ENCODE data around the gene HUWE1.

HUWE1 gene

DNA sequence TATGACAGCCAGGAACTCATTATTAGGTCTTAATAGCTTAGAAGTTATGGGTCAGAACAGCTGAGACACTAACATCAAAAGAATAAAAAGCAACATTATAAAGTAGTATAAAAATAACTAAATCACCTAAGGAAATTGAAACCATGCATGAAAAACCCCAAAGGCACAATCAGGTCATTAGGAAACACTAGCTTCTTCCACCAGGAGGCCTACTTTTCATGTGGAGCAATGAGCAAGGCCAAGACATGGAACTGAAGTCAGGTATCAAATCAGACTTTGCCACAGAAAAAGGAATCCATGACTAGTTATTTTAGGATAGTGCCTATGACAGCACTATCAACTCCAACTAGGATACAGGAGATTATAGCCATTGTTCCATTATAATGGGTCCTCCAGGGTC lies 7.9 kb downstream of the HUWE1 start:
- TF ChIP-seq, protein P1, sequence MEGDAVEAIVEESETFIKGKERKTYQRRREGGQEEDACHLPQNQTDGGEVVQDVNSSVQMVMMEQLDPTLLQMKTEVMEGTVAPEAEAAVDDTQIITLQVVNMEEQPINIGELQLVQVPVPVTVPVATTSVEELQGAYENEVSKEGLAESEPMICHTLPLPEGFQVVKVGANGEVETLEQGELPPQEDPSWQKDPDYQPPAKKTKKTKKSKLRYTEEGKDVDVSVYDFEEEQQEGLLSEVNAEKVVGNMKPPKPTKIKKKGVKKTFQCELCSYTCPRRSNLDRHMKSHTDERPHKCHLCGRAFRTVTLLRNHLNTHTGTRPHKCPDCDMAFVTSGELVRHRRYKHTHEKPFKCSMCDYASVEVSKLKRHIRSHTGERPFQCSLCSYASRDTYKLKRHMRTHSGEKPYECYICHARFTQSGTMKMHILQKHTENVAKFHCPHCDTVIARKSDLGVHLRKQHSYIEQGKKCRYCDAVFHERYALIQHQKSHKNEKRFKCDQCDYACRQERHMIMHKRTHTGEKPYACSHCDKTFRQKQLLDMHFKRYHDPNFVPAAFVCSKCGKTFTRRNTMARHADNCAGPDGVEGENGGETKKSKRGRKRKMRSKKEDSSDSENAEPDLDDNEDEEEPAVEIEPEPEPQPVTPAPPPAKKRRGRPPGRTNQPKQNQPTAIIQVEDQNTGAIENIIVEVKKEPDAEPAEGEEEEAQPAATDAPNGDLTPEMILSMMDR (conservative IDR thresholded peaks at IDR 0.05; ENCODE audit: low read depth, low read length) = no peak
- Histone ChIP-seq H2AFZ (ENCODE audit: low read depth) (no peak overlapping the region), H3K27me3 (ENCODE audit: insufficient read depth, low read depth) (no peaks in the 10 kb centered on the region), H3K27ac (no peak overlapping the region), H3K79me2 (ENCODE audit: insufficient read depth, low read depth) (peaks cover 97% of the 10 kb centered on the region), H3K9ac (no peak overlapping the region), H3K4me3 (IDR thresholded peaks at IDR 0.05; ENCODE audit: insufficient read depth, low read depth, low read length) (no peak overlapping the region), H4K20me1 (ENCODE audit: insufficient read depth) (no peaks in the 10 kb centered on the region; the same call in 1 of the 2 replicates), H3K4me1 (ENCODE audit: low read depth, poor library complexity, severe bottlenecking) (peaks cover 42% of the 10 kb centered on the region), H3K4me2 (no peak overlapping the region), H3K36me3 (ENCODE audit: insufficient read depth) (no peaks in the 10 kb centered on the region)

DNA sequence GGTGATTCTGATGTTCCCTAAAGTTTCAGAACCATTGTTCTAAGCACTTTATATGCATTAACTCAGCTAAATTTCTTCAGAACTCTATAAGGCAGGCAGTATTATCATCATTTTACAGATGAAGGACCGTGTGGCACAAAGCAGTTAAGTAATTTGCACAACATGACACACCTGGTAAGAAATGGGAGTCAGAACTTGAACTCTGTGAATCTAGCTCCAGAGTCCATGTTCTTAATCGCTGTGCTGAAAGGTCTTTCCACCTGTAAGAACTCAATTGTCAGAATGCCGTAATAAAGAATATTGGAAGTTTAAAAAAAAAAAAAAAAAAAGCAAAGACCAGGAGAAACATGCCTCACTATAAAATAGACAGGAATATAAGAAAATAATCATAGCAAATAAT lies 9.2 kb downstream of the HUWE1 start:
- Histone ChIP-seq H3K36me3 (ENCODE audit: insufficient read depth) (no peaks in the 10 kb centered on the region), H3K4me2 (no peak overlapping the region), H3K27ac (no peak overlapping the region), H3K9ac (no peak overlapping the region), H2AFZ (ENCODE audit: low read depth) (no peak overlapping the region), H4K20me1 (ENCODE audit: insufficient read depth) (no peaks in the 10 kb centered on the region; the same call in 1 of the 2 replicates), H3K27me3 (ENCODE audit: insufficient read depth, low read depth) (no peaks in the 10 kb centered on the region), H3K4me1 (ENCODE audit: low read depth, poor library complexity, severe bottlenecking) (peaks cover 41% of the 10 kb centered on the region), H3K4me3 (IDR thresholded peaks at IDR 0.05; ENCODE audit: insufficient read depth, low read depth, low read length) (no peak overlapping the region), H3K79me2 (ENCODE audit: insufficient read depth, low read depth) (peaks cover 96% of the 10 kb centered on the region)
- TF ChIP-seq, protein P1 (conservative IDR thresholded peaks at IDR 0.05; ENCODE audit: low read depth, low read length) = no peak

DNA sequence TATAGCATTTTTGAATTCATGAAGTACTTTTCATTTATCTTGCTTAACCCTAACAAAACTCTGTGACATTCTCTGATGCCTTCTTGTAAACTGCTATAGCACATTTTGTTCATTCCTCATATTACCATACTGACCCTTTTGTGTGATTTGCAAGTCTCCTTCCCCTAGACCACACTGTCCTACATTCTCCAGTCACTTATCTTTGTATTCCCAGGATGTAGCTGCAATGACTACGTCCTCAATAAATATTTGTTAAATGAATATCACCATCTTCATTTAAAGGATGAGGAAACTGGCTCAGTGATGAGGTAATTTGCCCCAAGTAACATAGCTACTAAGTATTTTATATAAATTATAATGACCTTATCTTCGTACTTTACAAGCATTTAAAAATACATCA lies 11.9 kb downstream of the HUWE1 start:
- H3K36me3 ChIP-seq (ENCODE audit: insufficient read depth) = no peaks in the 10 kb centered on the region
- H4K20me1 ChIP-seq (ENCODE audit: insufficient read depth) = no peaks in the 10 kb centered on the region; the same call in 1 of the 2 replicates
- H3K4me3 ChIP-seq (IDR thresholded peaks at IDR 0.05; ENCODE audit: insufficient read depth, low read depth, low read length) = no peak overlapping the region
- TF ChIP-seq, protein P1 (conservative IDR thresholded peaks at IDR 0.05; ENCODE audit: low read depth, low read length) = no peak
- H3K4me2 ChIP-seq = no peak overlapping the region
- H3K79me2 ChIP-seq (ENCODE audit: insufficient read depth, low read depth) = peaks cover 93% of the 10 kb centered on the region
- peaks cover 14% of the 10 kb centered on the region for H3K4me1 ChIP-seq (ENCODE audit: low read depth, poor library complexity, severe bottlenecking)
- no peak overlapping the region for H3K9ac ChIP-seq
- H3K27me3 ChIP-seq (ENCODE audit: insufficient read depth, low read depth) = no peaks in the 10 kb centered on the region
- H3K27ac ChIP-seq = no peak overlapping the region
- H2AFZ ChIP-seq (ENCODE audit: low read depth) = no peak overlapping the region

DNA sequence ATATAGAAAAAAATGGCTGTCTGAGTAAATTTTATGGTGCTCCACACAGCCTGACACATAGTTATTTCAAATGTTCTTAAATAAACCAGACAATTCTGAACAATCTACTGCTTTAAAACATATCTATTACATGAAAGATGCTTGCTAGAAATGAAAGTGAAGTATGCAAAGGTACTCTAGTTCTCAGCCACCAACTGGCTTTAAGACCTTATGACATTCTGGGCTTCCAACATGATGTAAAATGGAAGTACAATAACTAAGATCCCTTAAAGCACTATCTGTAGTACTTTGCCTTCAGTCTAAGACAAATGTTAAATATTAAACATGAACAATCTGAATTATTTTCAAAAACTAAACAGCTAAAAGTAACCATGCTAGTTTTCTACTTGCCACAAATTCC lies 17.3 kb downstream of the HUWE1 start:
- TF ChIP-seq, protein P1 (conservative IDR thresholded peaks at IDR 0.05; ENCODE audit: low read depth, low read length) = no peak
- no peak overlapping the region for H2AFZ ChIP-seq (ENCODE audit: low read depth)
- H3K9ac ChIP-seq = no peak overlapping the region
- H3K79me2 ChIP-seq (ENCODE audit: insufficient read depth, low read depth) = peaks cover 94% of the 10 kb centered on the region
- no peak overlapping the region for H3K27ac ChIP-seq
- no peak overlapping the region for H3K4me3 ChIP-seq (IDR thresholded peaks at IDR 0.05; ENCODE audit: insufficient read depth, low read depth, low read length)
- H3K36me3 ChIP-seq (ENCODE audit: insufficient read depth) = no peaks in the 10 kb centered on the region
- H3K4me2 ChIP-seq = no peak overlapping the region
- H4K20me1 ChIP-seq (ENCODE audit: insufficient read depth) = no peaks in the 10 kb centered on the region; the same call in 1 of the 2 replicates
- peaks cover 15% of the 10 kb centered on the region for H3K4me1 ChIP-seq (ENCODE audit: low read depth, poor library complexity, severe bottlenecking)
- no peaks in the 10 kb centered on the region for H3K27me3 ChIP-seq (ENCODE audit: insufficient read depth, low read depth)

Measured in KMS-11 (cell line).